BJ (cell line): ENCODE data around the gene PLEKHG3. TPM values are rescaled to one million over a fixed set of nuclear protein-coding genes. Genes with fewer than 3 reads are reported as not detected.

Experiments
- CTCF ChIA-PET: fragments of 350-600 bp; formaldehyde crosslinking; extraction: SDS; loops from one replicate; lab custom pipeline; 2021; ENCODE audit warnings: antibody characterized with exemption, inconsistent platforms; lab: Yijun Ruan, JAX
- POLR2A ChIA-PET: fragments of 300-600 bp; sonication (Branson Sonifier 250); formaldehyde crosslinking; extraction: SDS; loops from one replicate; lab custom pipeline; 2021; ENCODE audit warnings: antibody characterized with exemption; lab: Charles Lee
- DNase-seq: peaks from one replicate; pipeline ENCODE4 v3.0.0-alpha.2; 2011; ENCODE audit warnings: low read depth
- H3K27me3 ChIP-seq: 2 replicates; pipeline ENCODE4 v1.6.0; 2011; ENCODE audit warnings: low read length; ENCODE audit not compliant: control insufficient read depth, insufficient read depth
- H3K36me3 ChIP-seq: 2 replicates; pipeline ENCODE4 v1.5.1; 2011; ENCODE audit warnings: low read length; ENCODE audit not compliant: control insufficient read depth, insufficient read depth
- H3K4me3 ChIP-seq: 2 replicates; pipeline ENCODE4 v1.5.1; 2011; ENCODE audit warnings: low read depth, mild to moderate bottlenecking, control low read depth, low read length
- polyA plus RNA-seq: library from polyadenylated mRNA; depleted of rRNA; stranded (reverse); fragments of >200 nt; gene quantifications from 2 replicates; pipeline ENCODE4 v1.2.3, GENCODE V29; 2011; rRNA removed
- TF ChIP-seq, protein P1 (sequence below): IDR thresholded peaks from 2 replicates; pipeline ENCODE4 v1.5.1; 2011; ENCODE audit warnings: low read depth, mild to moderate bottlenecking, control low read depth, inconsistent platforms, low read length, moderate library complexity; ENCODE audit not compliant: insufficient read depth

Gene PLEKHG3
- polyA plus RNA-seq, 1 experiment, result 12.4 TPM

DNA sequence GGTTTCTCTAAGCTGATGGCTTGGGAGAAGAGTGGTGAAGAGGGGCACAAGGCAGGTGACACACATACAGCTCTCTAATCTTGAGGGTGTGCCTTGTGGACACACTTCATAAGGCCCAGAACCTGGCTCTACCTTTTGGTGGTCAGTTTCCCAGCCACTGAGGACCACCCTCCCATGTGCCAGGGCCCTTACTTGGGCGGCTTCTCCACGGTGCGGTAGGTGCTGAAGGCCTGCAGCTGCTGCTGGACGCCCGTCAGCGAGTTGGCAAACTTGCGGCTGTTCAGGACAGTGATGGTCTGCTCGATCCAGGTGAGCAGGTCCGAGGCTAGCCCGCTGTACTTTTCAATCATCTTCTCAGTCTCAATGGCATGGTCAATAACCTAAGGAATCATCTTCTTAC lies 95.3 kb downstream of the PLEKHG3 start:
- ChIA-PET CTCF (interaction anchor here (0.7 to 5.7 kb wide), 17 partner anchors 11 to 185 kb away, joined by 3 to 73 read pairs (median 5); no protein-coding TSS in a partner anchor), POLR2A (no interaction called here)
- Histone ChIP-seq H3K36me3 (no peaks in the 10 kb centered on the region), H3K27me3 (no peaks in the 10 kb centered on the region), H3K4me3 (no peak overlapping the region)
- DNase-seq, result no peak
- TF ChIP-seq, protein P1, sequence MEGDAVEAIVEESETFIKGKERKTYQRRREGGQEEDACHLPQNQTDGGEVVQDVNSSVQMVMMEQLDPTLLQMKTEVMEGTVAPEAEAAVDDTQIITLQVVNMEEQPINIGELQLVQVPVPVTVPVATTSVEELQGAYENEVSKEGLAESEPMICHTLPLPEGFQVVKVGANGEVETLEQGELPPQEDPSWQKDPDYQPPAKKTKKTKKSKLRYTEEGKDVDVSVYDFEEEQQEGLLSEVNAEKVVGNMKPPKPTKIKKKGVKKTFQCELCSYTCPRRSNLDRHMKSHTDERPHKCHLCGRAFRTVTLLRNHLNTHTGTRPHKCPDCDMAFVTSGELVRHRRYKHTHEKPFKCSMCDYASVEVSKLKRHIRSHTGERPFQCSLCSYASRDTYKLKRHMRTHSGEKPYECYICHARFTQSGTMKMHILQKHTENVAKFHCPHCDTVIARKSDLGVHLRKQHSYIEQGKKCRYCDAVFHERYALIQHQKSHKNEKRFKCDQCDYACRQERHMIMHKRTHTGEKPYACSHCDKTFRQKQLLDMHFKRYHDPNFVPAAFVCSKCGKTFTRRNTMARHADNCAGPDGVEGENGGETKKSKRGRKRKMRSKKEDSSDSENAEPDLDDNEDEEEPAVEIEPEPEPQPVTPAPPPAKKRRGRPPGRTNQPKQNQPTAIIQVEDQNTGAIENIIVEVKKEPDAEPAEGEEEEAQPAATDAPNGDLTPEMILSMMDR, result no peak

Other genes starting within 250 kb of the PLEKHG3 start
- 0.17 and 0.40 TPM in 2 replicates for gene AKAP5, start 238.9 kb upstream of the PLEKHG3 start, polyA plus RNA-seq
- 5.8 and 6.1 TPM in 2 replicates for gene ZBTB25, start 200.6 kb upstream of the PLEKHG3 start, polyA plus RNA-seq
- gene ZBTB1, start 199.7 kb upstream of the PLEKHG3 start, polyA plus RNA-seq, result 16.0 and 32.7 TPM in 2 replicates
- 64.1 and 96.1 TPM in 2 replicates for gene HSPA2, start 163.7 kb upstream of the PLEKHG3 start, polyA plus RNA-seq
- 0.65 and 0.67 TPM in 2 replicates for gene PPP1R36, start 154.5 kb upstream of the PLEKHG3 start, polyA plus RNA-seq
- 0.01 and 0.02 TPM in 2 replicates for gene SPTB, start 175.5 kb downstream of the PLEKHG3 start, polyA plus RNA-seq
- gene CHURC1, start 210.0 kb downstream of the PLEKHG3 start, polyA plus RNA-seq, result 30.6 and 84.4 TPM in 2 replicates
- gene GPX2, start 238.3 kb downstream of the PLEKHG3 start, polyA plus RNA-seq, result 0.15 TPM in 1 of 2 replicates, not detected in the other